GDM1 (cell line): Measurements from ENCODE around the gene POLR3F.
"Not testable (repeated sequence)": the region's sequence is repeated elsewhere in the genome, so short reads cannot be mapped to it uniquely, and the experiment has no call there.

Experiments used
- DNase-seq: peaks from one replicate; lab custom pipeline; 2025; lab: John Stamatoyannopoulos, UW

The POLR3F gene, protein sequence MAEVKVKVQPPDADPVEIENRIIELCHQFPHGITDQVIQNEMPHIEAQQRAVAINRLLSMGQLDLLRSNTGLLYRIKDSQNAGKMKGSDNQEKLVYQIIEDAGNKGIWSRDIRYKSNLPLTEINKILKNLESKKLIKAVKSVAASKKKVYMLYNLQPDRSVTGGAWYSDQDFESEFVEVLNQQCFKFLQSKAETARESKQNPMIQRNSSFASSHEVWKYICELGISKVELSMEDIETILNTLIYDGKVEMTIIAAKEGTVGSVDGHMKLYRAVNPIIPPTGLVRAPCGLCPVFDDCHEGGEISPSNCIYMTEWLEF

DNA sequence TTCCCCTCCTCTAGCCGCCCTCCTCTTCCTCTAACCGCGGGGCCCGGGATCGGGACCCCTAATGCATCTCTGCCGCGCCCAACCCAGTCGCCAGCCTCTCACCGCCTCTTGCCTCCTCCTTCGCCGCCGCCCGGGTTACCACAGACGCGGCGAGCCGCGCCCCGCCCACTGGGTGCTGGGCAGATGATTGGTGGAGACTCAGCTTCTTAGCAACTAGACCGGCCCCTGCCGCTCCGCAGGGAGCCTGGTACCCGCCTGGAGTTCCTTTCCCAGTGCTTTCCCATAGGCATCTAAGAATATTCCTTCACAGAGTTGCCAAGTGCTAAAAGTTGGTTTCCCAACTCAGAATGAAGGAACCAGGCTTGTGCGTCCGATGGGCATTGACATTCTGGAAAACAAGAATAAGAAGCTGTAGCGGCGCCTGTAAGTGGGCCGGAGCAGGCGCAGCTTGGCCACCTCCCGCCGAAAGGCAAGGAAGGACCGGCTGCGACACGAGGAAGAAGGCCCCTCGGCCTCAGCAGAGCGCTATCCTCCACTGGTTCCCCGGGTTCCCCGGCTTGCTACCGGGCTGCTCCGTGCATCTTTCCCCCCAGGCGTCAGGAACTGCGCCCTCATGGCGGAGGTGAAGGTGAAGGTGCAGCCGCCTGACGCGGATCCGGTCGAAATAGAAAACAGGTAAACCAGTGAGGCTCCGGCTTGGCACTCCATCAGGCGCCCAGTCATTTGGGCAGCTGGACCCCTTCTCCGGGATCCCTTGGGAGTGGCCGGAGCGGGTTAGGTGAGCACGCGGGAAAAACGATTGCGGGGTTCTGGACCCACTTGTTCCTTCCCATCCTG, at the start of gene POLR3F, which contains the start of gene DZANK1:
Gene POLR3F, plus strand, starts transcription at position 497 of the 837 bp plus-strand sequence. Its CDS starts 117 bp downstream, at position 614.
Gene DZANK1, minus strand, starts transcription at position 137 of the 837 bp plus-strand sequence. CDS start 1,672 bp downstream, outside the sequence.
- DNase-seq = peak; percentile 87

DNA sequence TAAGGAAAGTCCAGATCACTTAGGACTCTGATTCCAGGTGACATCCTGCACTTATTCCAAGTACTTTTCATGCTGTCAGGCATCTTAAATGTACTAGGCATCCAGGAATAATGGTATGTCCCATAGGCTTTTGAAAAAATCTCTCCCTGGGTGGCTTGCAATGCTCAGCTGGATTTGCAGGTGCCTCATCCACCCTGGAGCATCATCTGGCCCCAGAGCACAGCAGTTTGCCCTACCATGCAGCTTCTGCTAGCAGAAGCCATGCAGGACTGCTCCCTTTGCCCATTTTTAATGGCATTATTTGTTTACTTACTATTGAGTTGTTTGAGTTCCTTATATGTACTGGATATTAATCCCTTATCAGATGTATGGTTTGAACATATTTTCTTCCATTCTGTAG, 45.6 kb upstream of the POLR3F start:
- DNase-seq = no peak

DNA sequence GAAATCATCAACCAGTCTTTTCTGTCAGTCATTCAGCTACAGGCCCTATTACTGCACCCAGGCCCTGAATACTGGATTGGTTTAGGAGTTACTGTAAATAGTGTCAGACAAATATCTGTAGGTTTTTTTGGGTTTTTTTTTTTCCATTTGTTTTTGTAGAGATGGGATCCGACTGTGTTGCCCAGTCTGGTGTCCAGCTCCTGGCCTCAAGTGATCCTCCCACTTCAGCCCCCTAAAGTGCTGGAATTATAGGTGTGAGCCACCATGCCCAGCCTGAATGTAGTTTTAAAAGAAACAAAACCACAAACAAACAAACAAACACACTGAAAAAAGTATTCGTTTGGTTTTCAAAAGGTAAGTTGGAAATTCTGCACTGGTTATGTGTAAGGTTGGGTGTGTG, 40.0 kb upstream of the POLR3F start:
- DNase-seq = no peak

DNA sequence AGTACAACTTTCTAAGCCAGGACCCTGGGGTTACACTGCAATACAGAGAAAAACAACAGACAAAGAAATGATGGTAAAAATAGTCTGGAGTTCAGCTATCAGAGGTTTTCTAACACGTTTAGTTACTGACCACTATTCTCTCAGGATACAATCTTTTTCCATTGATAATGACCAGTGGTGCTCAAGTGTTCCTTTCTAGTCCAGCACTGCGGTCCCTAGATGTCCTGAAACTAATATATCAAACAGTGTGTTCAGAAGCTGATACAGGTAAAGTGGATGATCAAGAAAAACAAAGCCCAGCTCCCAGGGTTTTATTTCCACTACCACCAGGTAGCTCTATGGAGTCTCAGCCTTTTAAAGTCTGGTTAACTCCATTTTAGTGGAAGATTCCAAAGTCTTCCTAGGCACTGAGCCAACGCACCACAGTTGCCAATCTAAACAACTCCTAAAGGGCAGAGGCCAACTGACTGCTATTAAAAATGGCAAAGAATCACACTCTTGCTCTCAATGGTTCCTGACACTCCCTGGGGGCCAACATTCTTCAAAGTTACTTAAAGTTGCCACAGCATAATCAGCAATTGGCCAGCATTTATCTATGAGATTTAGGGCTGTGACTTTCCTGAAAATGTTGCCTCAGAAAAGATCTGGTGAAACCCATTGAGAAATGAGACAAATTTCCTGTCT, 38.6 kb upstream of the POLR3F start:
- no peak for DNase-seq

DNA sequence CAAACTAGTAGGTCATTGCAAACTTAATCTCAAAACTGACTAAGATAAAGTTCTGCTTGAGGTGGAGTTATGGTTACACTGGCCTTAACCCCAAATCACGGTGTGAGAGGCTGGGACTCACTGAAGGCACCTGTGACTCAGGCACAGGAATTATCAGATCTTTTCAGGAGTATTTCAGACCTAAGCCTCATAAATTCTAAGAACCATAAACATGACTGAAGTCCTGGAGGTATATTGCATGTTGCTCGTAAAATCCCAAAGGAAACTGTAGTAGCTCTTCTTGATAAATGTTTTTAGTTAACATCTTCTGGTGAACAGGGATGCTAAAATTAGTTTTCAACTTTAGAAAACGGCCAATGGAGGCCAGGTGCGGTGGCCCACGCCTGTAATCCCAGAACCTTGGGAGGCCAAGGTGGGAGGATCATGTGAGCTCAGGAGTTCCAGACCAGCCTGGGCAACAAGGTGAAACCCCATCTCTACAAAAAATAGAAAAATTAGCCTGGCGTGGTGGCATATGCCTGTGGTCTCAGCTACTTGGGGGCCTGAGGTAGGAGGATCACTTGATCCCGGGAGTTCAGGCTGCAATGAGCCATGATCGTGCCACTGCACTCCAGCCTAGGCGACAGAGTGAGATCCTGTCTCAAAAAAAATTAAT, 36.9 kb upstream of the POLR3F start:
- DNase-seq = no peak

DNA sequence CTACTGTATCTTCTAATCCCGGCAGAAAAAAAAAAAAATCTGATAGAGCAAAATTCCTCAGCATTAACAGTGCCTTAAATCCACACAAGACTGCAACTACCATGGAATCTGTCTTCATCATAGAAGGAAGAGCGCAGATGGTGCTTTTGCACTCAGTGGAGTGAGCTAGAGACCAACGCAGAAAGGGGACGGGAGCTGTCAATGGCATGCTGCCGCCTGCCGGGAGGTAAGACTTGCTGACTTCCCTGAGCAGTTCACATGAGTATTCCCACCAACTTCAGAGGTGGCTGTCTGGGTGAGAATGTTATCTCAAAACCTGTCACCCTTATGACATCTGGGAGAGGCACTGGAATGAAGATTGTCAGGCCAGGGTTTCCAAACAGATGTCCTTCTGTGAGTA, 36.0 kb upstream of the POLR3F start:
- DNase-seq = no peak

DNA sequence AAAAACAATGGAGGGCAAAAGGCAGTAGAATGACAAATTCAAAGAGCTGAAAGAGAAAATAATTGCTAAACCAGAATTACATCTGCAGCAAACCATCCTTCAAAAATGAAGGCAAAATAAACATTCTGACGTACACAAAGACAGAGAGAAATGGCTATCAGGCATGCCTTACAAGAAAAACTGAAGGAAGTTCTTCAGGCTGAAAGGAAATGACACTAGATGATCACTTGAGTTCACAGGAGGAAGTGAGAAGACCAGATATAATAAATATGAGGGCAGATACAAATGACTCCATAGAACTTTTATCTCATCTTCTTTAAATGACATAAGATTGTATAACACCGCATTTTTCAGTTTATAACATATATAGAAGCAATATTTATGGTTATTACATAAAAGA, 30.3 kb upstream of the POLR3F start:
- no peak for DNase-seq

DNA sequence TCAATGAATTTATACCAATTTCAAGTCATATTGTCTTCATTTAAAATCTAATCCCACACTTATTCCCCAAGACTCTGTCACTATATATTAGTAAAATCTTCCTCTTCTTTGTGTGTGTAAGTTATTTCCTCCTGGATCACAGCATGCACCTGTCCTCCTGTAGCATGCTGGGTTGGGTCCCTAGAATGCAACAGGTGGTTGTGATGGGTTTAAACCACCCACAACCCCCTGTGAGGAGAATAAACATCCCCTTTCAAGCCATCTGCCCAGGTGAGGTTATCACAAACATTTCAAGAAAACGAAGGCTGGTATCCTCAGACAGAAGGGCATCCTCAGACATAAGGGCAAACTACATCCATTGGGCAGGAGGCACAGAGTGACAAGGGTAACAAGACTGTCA, 26.8 kb upstream of the POLR3F start:
- DNase-seq = no peak

DNA sequence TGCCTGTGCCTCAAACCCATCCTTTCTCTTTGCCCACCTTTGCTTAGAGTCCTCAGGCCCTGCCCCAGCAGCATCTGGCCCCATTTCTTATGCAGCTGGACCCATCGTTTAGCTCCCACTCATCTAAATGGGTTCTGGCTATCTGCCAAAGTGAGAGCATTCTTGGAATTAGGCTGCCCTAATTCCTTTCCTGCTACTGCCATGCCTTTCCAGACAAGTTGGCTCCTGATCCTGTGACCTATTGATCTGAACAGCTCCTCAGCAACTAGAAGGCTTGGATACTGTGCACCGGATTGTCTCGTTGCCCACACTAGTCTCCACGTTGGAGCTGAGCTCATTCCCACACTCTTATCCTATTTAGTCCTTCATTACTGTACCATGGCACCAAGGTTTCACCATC, 23.3 kb upstream of the POLR3F start:
- no peak for DNase-seq

DNA sequence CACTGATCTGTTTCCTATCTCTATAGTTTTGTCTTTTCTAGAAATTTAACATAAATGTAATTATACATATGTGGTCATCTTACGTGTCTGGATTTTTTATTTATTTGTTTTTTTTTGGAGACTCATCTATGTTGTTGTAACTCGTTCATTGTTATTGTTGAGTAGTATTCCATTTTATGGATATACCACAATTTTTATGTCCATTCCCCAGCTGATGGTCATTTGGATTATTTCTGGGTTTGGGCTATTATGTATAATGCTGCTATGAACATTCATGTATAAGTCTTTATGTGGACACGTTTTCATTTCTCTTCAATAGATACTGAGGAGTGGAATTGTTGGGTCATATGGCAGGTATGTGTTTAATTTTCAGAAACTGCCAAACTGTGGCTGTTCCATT, 10.6 kb upstream of the POLR3F start:
- no peak for DNase-seq

DNA sequence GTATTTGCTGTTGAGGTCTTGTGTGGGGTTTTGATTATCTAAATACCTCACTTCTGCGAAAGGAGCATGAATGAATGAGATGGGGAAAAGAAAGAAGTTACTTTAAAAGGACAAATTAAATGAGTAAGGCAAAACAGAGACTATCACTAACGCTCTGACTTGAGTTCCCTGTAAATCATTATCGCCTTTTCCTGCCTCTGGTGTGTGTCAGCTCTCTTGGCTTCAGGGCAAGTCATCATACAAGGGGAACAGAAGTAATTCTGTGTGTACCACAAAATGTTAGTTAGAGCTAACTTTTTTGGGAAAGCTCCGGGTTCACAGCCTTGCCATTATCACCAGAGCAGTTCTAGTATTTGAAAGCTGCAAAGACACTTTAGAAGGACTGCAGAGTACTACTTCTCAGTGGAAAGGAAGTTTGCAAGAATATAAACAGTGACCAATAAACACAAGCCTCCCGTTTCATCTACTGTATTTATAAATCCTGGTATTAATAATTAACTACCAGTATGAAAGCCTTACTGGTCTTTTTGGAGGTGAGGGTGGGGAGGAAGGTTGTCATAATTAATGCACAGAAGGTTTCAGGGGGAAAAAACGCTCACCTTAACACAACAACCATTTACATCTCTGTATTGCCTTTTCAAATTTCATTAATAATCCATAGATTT, 1.5 kb upstream of the POLR3F start:
- DNase-seq = no peak

DNA sequence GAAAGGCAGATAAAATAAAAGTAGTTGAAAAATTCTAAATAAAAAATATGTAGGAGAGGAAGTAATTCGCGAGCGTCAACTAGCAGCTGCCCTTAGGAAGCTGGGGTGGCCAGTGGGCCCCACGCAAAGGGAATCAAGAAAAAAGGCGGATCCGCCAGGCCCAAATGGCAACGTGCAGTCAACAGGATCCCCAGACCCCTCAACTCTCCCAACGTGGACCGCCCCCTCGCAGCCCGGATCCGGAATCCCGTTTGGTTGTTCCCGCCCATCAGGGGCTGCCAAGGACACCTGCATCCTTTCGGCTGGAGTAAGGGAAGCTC, 656 bp upstream of the POLR3F start:
- peak; percentile 81 for DNase-seq

DNA sequence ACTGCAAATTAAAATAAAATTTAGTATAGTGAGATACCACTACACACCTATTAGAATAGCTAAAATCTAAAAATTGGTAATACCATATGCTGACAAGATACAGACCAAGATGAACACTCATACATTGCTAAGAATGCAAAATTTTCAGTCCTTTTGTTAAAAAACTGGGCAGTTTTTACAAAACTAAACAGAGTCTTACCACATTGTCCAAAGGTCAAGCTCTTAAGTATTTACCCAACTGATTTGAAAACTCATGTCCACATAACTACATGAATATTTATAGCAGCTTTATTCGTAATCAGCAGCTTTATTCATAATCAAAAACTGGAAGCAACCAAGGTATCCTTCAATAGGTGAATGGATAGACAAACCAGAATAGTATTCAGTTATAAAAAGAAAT, 10.0 kb downstream of the POLR3F start:
- DNase-seq = no peak

DNA sequence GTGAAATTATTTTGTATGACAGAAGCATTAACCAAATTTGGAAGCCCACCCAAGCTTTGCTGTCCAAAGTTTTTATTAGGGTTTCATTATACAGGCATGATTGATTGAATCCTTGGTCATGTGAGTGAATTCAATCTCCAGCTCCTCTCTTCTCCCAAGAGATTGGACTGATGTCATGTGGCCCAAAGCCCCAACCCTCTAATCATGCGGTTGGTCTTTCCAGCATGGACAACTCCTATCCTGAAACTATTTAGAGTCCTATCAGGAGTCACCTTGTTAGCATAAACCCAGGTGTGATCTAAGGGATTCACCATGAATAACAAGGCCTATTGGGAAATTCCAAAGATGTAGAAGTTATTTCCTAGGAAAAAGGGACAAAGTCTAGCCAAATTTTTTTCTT, 10.6 kb downstream of the POLR3F start:
- DNase-seq = no peak

DNA sequence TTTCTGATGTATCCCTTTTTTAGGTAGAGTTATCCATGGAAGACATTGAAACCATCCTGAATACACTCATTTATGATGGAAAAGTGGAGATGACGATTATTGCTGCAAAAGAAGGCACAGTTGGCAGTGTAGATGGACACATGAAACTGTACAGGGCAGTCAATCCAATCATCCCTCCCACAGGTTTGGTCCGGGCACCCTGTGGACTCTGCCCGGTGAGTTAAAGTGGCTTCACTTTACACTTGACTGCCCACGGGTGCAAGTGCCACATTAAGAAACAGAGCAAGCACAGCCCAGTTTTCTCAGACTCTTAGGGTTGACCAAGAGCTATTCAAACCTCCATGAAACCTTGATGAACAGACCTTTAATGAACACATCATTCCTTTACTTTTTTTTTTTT, 14.4 kb downstream of the POLR3F start:
- DNase-seq = no peak

DNA sequence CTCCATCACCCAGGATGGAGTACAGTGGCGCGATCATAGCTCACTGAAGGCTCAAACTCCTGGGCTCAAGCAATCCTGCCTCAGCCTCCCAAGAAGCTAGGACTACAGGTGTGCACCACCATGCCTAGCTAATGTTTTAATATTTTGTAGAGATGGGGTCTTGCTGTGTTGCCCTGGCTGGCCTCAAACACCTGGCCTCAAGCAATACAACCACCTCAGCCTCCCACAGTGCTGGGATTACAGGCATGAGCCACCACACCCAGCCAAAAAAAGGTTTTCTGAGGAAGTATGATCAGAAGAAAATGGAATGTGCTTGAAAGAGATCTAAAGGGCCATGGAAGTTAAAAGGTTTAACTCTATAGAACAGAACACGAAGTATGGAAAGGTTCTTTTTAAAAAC, 21.1 kb downstream of the POLR3F start:
- DNase-seq = no peak

DNA sequence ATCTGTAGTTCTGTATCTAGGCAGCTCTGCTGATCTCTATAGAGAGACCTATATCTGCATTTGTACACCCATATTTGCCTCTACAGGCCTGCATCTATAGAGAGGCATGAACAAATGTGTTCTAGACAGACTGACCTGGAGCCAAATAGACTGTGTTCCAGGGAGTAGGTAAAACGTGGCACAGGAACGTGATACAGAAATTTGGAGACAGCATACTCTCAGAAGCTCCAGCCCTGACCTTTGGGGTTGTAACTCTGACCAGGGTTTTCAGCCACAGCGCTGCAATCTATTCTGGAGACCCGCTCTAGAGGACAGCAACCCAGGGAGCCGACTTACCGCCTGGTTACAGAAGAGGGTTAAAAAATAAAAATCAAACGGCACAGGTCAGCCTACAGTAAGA, 28.9 kb downstream of the POLR3F start:
- DNase-seq = no peak

DNA sequence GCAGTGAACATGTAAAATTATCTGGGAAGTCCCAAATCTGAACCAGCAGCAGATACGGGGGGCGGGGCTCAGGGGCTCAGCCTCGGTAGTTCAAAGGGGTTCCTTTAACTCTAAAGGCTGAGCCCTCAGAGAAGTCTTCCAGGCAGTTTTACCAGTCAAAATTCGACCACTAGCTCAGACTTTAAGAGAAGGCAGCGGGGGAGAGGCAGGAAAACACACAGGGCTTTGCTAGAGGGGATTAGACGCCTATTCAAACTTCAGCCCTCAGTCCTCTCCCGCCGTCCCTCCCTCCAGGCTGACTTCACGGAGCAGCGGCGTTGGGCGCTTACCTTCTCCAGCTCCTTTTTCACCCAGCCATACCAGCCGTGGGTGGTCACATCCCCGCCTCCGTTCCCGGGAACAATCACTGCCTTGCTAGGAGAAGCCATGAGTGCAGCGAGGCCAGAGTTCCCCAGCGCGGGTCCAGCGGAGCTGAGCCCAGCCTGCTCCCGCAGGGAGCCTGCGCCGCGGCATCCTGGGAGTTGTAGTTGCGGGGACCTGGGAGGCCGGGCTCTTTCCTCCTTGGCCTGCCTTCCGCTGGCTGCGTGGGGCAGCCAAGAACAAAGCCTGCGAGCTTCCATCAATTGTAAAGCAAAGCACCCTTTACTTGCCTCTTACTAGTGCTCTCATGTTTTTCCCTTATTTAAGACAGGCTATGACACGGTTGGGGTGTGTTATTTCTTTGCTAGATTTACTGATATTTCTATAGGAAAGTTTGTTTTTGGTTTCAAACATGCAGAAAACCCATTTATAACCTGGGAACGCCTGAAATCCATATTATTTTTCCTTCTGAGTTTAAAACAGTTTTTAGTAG, 29.8 kb downstream of the POLR3F start, which contains the start of gene RBBP9:
Gene RBBP9, minus strand, starts transcription at position 486 of the 853 bp plus-strand sequence. Its CDS starts 58 bp downstream, at position 428.
- DNase-seq = peak; percentile 74

DNA sequence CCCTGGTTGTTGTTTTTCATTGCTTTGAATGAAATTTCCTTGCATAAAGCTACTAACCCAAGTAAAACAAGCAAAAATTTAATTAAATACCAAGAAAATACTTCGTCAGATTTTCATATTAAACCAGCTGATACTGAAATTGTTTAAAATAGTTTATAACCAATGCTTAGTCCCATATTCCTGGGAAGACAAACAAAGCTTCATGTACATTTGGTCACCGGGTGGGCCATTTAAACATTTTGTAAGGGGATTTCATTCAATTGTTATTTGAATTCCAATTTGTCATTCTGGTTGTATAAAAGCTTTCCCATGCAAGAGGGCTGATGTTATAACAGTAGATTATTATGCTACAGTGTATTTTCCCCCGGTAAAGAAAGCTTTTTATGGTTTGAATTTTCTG, 30.4 kb downstream of the POLR3F start:
- DNase-seq = no peak

DNA sequence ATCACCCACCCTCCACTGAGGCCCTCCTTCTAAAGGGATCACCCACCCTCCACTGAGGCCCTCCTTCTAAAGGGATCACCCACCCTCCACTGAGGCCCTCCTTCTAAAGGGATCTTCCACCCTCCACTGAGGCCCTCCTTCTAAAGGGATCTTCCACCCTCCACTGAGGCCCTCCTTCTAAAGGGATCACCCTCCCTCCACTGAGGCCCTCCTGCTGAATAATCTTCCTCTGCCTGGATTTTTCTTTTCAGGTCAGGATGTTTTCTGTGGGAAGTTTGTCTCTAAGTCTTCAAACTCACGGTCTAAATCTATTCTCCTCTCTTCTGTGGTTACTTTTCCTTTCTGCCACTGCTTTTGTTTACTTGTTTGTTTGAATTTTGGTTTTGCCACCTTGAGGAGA, 34.5 kb downstream of the POLR3F start:
- not testable (repeated sequence) for DNase-seq
